HEK293 (cell line): ENCODE results near the gene SLC7A6.

Experiments
- BCL11A ChIP-seq: fragments of 450-650 bp; formaldehyde crosslinking; IDR thresholded peaks from 2 replicates; pipeline ENCODE4 v1.5.1; 2016; ENCODE audit warnings: low read depth, missing biosample characterization, missing genetic modification characterization
- KLF8 ChIP-seq: fragments of 450-650 bp; formaldehyde crosslinking; IDR thresholded peaks from 2 replicates; pipeline ENCODE4 v1.5.1; 2016; ENCODE audit warnings: missing biosample characterization, missing genetic modification characterization
- SALL2 ChIP-seq: fragments of 450-650 bp; formaldehyde crosslinking; IDR thresholded peaks from 2 replicates; pipeline ENCODE4 v1.5.0; 2017; ENCODE audit warnings: missing biosample characterization, mild to moderate bottlenecking, missing genetic modification characterization, borderline replicate concordance
- SP3 ChIP-seq: fragments of 450-650 bp; formaldehyde crosslinking; IDR thresholded peaks from 2 replicates; pipeline ENCODE4 v1.5.1; 2016; ENCODE audit warnings: missing biosample characterization, missing genetic modification characterization
- TRIM28 ChIP-seq: IDR thresholded peaks from 2 replicates; pipeline ENCODE4 v1.6.1; 2011; ENCODE audit warnings: low read length, control low read depth, borderline replicate concordance
- YY2 ChIP-seq: fragments of 450-650 bp; formaldehyde crosslinking; IDR thresholded peaks from 2 replicates; pipeline ENCODE4 v1.5.1; 2016; ENCODE audit warnings: missing biosample characterization, missing genetic modification characterization
- ZEB2 ChIP-seq: fragments of 450-650 bp; formaldehyde crosslinking; IDR thresholded peaks from 2 replicates; pipeline ENCODE4 v1.5.1; 2016; ENCODE audit warnings: missing biosample characterization, missing genetic modification characterization
- ZFHX2 ChIP-seq: fragments of 450-650 bp; formaldehyde crosslinking; conservative IDR thresholded peaks from 2 replicates; pipeline ENCODE4 v1.5.1; 2016; ENCODE audit warnings: missing biosample characterization, missing genetic modification characterization
- ZNF157 ChIP-seq: fragments of 450-650 bp; formaldehyde crosslinking; IDR thresholded peaks from 2 replicates; pipeline ENCODE4 v1.5.1; 2016; ENCODE audit warnings: missing biosample characterization, missing genetic modification characterization
- ZNF2 ChIP-seq: fragments of 450-650 bp; formaldehyde crosslinking; IDR thresholded peaks from 2 replicates; pipeline ENCODE4 v1.5.1; 2016; ENCODE audit warnings: missing biosample characterization, missing genetic modification characterization
- ZNF23 ChIP-seq: fragments of 450-650 bp; formaldehyde crosslinking; IDR thresholded peaks from 2 replicates; pipeline ENCODE4 v1.5.1; 2016; ENCODE audit warnings: missing biosample characterization, missing genetic modification characterization, borderline replicate concordance
- ZNF24 ChIP-seq: fragments of 450-650 bp; formaldehyde crosslinking; IDR thresholded peaks from 2 replicates; pipeline ENCODE4 v1.5.1; 2016; ENCODE audit warnings: missing biosample characterization, missing genetic modification characterization
- ZNF404 ChIP-seq: fragments of 450-650 bp; formaldehyde crosslinking; IDR thresholded peaks from 2 replicates; pipeline ENCODE4 v1.5.1; 2017; ENCODE audit warnings: missing biosample characterization, missing genetic modification characterization
- ZNF416 ChIP-seq: fragments of 450-650 bp; formaldehyde crosslinking; IDR thresholded peaks from 2 replicates; pipeline ENCODE4 v1.5.1; 2016; ENCODE audit warnings: missing biosample characterization, missing genetic modification characterization
- ZNF423 ChIP-seq: fragments of 450-650 bp; formaldehyde crosslinking; IDR thresholded peaks from 2 replicates; pipeline ENCODE4 v1.5.1; 2016; ENCODE audit warnings: missing biosample characterization, missing genetic modification characterization
- ZNF555 ChIP-seq: fragments of 450-650 bp; formaldehyde crosslinking; conservative IDR thresholded peaks from 2 replicates; pipeline ENCODE4 v1.5.1; 2017; ENCODE audit warnings: missing biosample characterization, mild to moderate bottlenecking, missing genetic modification characterization, inconsistent platforms
- ZNF560 ChIP-seq: fragments of 450-650 bp; formaldehyde crosslinking; IDR thresholded peaks from 2 replicates; pipeline ENCODE4 v1.5.1; 2017; ENCODE audit warnings: missing biosample characterization, missing genetic modification characterization, borderline replicate concordance
- ZNF629 ChIP-seq: fragments of 450-650 bp; formaldehyde crosslinking; IDR thresholded peaks from 2 replicates; pipeline ENCODE4 v1.5.1; 2017; ENCODE audit warnings: missing biosample characterization, missing genetic modification characterization
- ZNF654 ChIP-seq: fragments of 450-650 bp; formaldehyde crosslinking; IDR thresholded peaks from 2 replicates; pipeline ENCODE4 v1.5.1; 2016; ENCODE audit warnings: low read depth, missing biosample characterization, missing genetic modification characterization
- ZNF76 ChIP-seq: fragments of 450-650 bp; formaldehyde crosslinking; IDR thresholded peaks from 2 replicates; pipeline ENCODE4; 2016; ENCODE audit warnings: low read depth, missing biosample characterization, missing genetic modification characterization, borderline replicate concordance
- ZNF791 ChIP-seq: fragments of 450-650 bp; formaldehyde crosslinking; IDR thresholded peaks from 2 replicates; pipeline ENCODE4 v1.5.1; 2016; ENCODE audit warnings: missing biosample characterization, missing genetic modification characterization
- ZNF830 ChIP-seq: fragments of 450-650 bp; IDR thresholded peaks from 2 replicates; pipeline ENCODE4 v1.5.0; 2018; ENCODE audit warnings: missing biosample characterization, missing genetic modification characterization, low read depth, mild to moderate bottlenecking, moderate library complexity
- TF ChIP-seq, protein P1 (sequence below): fragments of 450-650 bp; formaldehyde crosslinking; IDR thresholded peaks from 2 replicates; pipeline ENCODE4 v1.5.1; 2016; ENCODE audit warnings: missing biosample characterization, missing genetic modification characterization
- TF ChIP-seq, protein P2 (sequence below): fragments of 450-650 bp; formaldehyde crosslinking; IDR thresholded peaks from 2 replicates; pipeline ENCODE4 v1.5.1; 2016; ENCODE audit warnings: missing biosample characterization, missing genetic modification characterization, borderline replicate concordance
- TF ChIP-seq, protein P3 (sequence below): fragments of 450-650 bp; formaldehyde crosslinking; IDR thresholded peaks from 2 replicates; pipeline ENCODE4 v1.5.1; 2016; ENCODE audit warnings: missing biosample characterization, missing genetic modification characterization
- TF ChIP-seq, protein P4 (sequence below): fragments of 450-650 bp; formaldehyde crosslinking; IDR thresholded peaks from 2 replicates; pipeline ENCODE4 v1.5.1; 2016; ENCODE audit warnings: missing biosample characterization, missing genetic modification characterization, borderline replicate concordance
- TF ChIP-seq, protein P5 (sequence below): fragments of 450-650 bp; formaldehyde crosslinking; IDR thresholded peaks from 2 replicates; pipeline ENCODE4 v1.5.1; 2016; ENCODE audit warnings: missing biosample characterization, missing genetic modification characterization

SLC7A6 gene

DNA sequence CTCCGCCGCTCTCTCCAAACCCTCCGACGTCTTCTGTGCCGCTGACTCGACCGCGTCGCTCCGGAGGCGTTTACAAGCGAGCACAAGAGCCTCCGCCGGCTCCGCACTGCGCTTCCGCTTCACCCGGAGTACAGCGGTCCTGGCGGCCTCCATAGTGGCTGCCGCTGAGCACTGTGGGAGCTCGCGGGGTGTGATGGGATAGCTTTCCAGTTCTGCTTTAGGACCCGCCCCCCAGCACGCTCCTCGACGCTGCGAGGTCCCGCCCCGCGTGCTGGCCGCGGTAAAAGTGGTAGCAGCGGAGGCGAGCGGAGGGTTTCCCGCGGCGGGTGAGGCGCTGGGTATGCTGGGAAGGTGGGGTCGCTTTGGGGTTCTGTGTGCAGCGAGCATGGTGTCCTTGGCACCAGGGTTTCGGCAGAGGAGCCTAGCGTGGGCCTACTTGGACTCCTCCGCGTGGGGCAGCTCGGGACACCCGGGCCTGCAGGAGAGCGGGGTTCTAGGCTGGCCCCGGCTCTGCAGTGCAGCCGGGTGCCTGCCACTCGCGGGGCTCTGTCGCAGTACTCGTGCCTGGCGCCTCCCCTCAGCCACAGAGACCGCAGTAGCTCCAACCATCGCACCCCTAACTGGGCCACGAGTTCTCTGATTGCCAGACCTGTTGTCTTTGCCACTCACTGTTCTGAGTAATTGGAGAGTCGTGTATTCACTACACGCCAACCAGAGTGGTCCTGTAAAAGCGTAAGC is 46.6 kb downstream of the SLC7A6 start, which contains the start of the genes PRMT7 and SLC7A6OS (continued):
- 0 out of 2 replicates have a peak, but pooled peaks have one; percentile 70 for TF ChIP-seq ZNF2 (tag by site-specific recombination)
- TF ChIP-seq BCL11A (tag by site-specific recombination): no peak
- TF ChIP-seq, protein P1, sequence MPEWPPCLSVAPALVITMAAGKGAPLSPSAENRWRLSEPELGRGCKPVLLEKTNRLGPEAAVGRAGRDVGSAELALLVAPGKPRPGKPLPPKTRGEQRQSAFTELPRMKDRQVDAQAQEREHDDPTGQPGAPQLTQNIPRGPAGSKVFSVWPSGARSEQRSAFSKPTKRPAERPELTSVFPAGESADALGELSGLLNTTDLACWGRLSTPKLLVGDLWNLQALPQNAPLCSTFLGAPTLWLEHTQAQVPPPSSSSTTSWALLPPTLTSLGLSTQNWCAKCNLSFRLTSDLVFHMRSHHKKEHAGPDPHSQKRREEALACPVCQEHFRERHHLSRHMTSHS (tag by site-specific recombination): no peak
- TF ChIP-seq KLF8 (tag by site-specific recombination): no peak
- TF ChIP-seq ZNF76: peak; percentile 98
- TF ChIP-seq YY2 (tag by site-specific recombination): peak; percentile 96
- TF ChIP-seq SP3 (tag by site-specific recombination): peak; percentile 67
- TF ChIP-seq ZNF24: 0 out of 2 replicates have a peak, but pooled peaks have one; percentile 23
- TF ChIP-seq, protein P2, sequence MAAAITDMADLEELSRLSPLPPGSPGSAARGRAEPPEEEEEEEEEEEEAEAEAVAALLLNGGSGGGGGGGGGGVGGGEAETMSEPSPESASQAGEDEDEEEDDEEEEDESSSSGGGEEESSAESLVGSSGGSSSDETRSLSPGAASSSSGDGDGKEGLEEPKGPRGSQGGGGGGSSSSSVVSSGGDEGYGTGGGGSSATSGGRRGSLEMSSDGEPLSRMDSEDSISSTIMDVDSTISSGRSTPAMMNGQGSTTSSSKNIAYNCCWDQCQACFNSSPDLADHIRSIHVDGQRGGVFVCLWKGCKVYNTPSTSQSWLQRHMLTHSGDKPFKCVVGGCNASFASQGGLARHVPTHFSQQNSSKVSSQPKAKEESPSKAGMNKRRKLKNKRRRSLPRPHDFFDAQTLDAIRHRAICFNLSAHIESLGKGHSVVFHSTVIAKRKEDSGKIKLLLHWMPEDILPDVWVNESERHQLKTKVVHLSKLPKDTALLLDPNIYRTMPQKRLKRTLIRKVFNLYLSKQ (tag by site-specific recombination): no peak
- no peak for TF ChIP-seq ZNF555
- TF ChIP-seq, protein P3, sequence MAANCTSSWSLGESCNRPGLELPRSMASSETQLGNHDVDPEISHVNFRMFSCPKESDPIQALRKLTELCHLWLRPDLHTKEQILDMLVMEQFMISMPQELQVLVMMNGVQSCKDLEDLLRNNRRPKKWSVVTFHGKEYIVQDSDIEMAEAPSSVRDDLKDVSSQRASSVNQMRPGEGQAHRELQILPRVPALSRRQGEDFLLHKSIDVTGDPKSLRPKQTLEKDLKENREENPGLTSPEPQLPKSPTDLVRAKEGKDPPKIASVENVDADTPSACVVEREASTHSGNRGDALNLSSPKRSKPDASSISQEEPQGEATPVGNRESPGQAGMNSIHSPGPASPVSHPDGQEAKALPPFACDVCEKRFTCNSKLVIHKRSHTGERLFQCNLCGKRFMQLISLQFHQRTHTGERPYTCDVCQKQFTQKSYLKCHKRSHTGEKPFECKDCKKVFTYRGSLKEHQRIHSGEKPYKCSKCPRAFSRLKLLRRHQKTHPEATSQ (tag by site-specific recombination): no peak
- peak; percentile 35; the same call in 1 of the 2 replicates for TF ChIP-seq ZFHX2 (tag by site-specific recombination)
- no peak for TF ChIP-seq ZNF830 (tag by site-specific recombination)
- TF ChIP-seq, protein P4, sequence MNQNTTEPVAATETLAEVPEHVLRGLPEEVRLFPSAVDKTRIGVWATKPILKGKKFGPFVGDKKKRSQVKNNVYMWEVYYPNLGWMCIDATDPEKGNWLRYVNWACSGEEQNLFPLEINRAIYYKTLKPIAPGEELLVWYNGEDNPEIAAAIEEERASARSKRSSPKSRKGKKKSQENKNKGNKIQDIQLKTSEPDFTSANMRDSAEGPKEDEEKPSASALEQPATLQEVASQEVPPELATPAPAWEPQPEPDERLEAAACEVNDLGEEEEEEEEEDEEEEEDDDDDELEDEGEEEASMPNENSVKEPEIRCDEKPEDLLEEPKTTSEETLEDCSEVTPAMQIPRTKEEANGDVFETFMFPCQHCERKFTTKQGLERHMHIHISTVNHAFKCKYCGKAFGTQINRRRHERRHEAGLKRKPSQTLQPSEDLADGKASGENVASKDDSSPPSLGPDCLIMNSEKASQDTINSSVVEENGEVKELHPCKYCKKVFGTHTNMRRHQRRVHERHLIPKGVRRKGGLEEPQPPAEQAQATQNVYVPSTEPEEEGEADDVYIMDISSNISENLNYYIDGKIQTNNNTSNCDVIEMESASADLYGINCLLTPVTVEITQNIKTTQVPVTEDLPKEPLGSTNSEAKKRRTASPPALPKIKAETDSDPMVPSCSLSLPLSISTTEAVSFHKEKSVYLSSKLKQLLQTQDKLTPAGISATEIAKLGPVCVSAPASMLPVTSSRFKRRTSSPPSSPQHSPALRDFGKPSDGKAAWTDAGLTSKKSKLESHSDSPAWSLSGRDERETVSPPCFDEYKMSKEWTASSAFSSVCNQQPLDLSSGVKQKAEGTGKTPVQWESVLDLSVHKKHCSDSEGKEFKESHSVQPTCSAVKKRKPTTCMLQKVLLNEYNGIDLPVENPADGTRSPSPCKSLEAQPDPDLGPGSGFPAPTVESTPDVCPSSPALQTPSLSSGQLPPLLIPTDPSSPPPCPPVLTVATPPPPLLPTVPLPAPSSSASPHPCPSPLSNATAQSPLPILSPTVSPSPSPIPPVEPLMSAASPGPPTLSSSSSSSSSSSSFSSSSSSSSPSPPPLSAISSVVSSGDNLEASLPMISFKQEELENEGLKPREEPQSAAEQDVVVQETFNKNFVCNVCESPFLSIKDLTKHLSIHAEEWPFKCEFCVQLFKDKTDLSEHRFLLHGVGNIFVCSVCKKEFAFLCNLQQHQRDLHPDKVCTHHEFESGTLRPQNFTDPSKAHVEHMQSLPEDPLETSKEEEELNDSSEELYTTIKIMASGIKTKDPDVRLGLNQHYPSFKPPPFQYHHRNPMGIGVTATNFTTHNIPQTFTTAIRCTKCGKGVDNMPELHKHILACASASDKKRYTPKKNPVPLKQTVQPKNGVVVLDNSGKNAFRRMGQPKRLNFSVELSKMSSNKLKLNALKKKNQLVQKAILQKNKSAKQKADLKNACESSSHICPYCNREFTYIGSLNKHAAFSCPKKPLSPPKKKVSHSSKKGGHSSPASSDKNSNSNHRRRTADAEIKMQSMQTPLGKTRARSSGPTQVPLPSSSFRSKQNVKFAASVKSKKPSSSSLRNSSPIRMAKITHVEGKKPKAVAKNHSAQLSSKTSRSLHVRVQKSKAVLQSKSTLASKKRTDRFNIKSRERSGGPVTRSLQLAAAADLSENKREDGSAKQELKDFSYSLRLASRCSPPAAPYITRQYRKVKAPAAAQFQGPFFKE (tag by site-specific recombination): 0 out of 2 replicates have a peak, but pooled peaks have one; percentile 2
- TF ChIP-seq ZNF654: no peak
- no peak for TF ChIP-seq TRIM28
- no peak for TF ChIP-seq SALL2
- no peak for TF ChIP-seq ZNF560 (tag by site-specific recombination)
- TF ChIP-seq, protein P5, sequence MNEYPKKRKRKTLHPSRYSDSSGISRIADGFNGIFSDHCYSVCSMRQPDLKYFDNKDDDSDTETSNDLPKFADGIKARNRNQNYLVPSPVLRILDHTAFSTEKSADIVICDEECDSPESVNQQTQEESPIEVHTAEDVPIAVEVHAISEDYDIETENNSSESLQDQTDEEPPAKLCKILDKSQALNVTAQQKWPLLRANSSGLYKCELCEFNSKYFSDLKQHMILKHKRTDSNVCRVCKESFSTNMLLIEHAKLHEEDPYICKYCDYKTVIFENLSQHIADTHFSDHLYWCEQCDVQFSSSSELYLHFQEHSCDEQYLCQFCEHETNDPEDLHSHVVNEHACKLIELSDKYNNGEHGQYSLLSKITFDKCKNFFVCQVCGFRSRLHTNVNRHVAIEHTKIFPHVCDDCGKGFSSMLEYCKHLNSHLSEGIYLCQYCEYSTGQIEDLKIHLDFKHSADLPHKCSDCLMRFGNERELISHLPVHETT (tag by site-specific recombination): no peak
- no peak for TF ChIP-seq ZNF423 (tag by site-specific recombination)
- no peak for TF ChIP-seq ZNF791 (tag by site-specific recombination)
- no peak for TF ChIP-seq ZNF157 (tag by site-specific recombination)
- peak; percentile 70; the same call in 1 of the 2 replicates for TF ChIP-seq ZEB2 (tag by site-specific recombination)
- no peak for TF ChIP-seq ZNF23
- no peak for TF ChIP-seq ZNF404 (tag by site-specific recombination)
- peak; percentile 40; the same call in 1 of the 2 replicates for TF ChIP-seq ZNF629 (tag by site-specific recombination)
- no peak for TF ChIP-seq ZNF416 (tag by site-specific recombination)
